GM23338 (cell line): ENCODE data around the gene LRRC2. TPM values are rescaled to one million over a fixed set of nuclear protein-coding genes. Genes with fewer than 3 reads are reported as not detected.

ENCODE experiments used
- ATAC-seq: fragments of 200-7000 bp; cut with Tn5 transposase; 3 replicates; pipeline ENCODE4 v1.9.1; 2020
- DNase-seq: peaks from one replicate; pipeline ENCODE4 v3.0.0-alpha.2; 2015; ENCODE audit warnings: low spot score
- H2AFZ ChIP-seq: fragments of 200-600 bp; sonication (generic); 2 replicates; pipeline ENCODE4 v1.8.0; 2016; ENCODE audit warnings: antibody characterized with exemption, mild to moderate bottlenecking, moderate library complexity
- H3F3A ChIP-seq: fragments of 200-600 bp; sonication (generic); replicated peaks from 2 replicates; pipeline ENCODE4 v1.8.0; 2017; ENCODE audit warnings: antibody characterized with exemption, mixed run types, low read depth
- H3K27ac ChIP-seq: fragments of 200-600 bp; sonication (generic); 2 replicates; pipeline ENCODE4 v1.6.1; 2016; ENCODE audit warnings: low read depth
- H3K27me3 ChIP-seq: fragments of 200-600 bp; sonication (generic); 2 replicates; pipeline ENCODE4 v1.8.0; 2016; ENCODE audit warnings: mild to moderate bottlenecking, mixed run types, moderate library complexity; ENCODE audit not compliant: insufficient read depth
- H3K36me3 ChIP-seq: fragments of 200-600 bp; sonication (generic); 2 replicates; pipeline ENCODE4 v1.8.0; 2016; ENCODE audit warnings: mild to moderate bottlenecking; ENCODE audit not compliant: insufficient read depth
- H3K4me1 ChIP-seq: fragments of 200-600 bp; sonication (generic); 2 replicates; pipeline ENCODE4 v1.8.0; 2016; ENCODE audit warnings: mild to moderate bottlenecking, moderate library complexity; ENCODE audit not compliant: insufficient read depth
- H3K4me2 ChIP-seq: fragments of 200-600 bp; sonication (generic); 2 replicates; pipeline ENCODE4 v1.7.1; 2017; ENCODE audit warnings: mixed run types
- H3K4me3 ChIP-seq: fragments of 200-600 bp; sonication (generic); 2 replicates; pipeline ENCODE4 v1.6.1; 2016; ENCODE audit warnings: mixed run types
- H3K79me2 ChIP-seq: fragments of 200-600 bp; sonication (generic); replicated peaks from 2 replicates; pipeline ENCODE4 v1.8.0; 2017; ENCODE audit warnings: mild to moderate bottlenecking; ENCODE audit not compliant: insufficient read depth
- H3K9me2 ChIP-seq: fragments of 200-600 bp; sonication (generic); 2 replicates; pipeline ENCODE4 v1.8.0; 2017; ENCODE audit not compliant: insufficient read depth
- H4K20me1 ChIP-seq: fragments of 200-600 bp; sonication (generic); replicated peaks from 2 replicates; pipeline ENCODE4 v1.8.0; 2017; ENCODE audit warnings: mild to moderate bottlenecking; ENCODE audit not compliant: insufficient read depth
- H3K27ac Mint-ChIP-seq: 2 replicates; pipeline ENCODE4 v1.8.0; 2020; ENCODE audit warnings: inconsistent platforms, mild to moderate bottlenecking, moderate library complexity, mixed read lengths
- H3K27me3 Mint-ChIP-seq: 3 replicates; pipeline ENCODE4 v1.8.0; 2022; ENCODE audit warnings: low read depth, mild to moderate bottlenecking, moderate library complexity, mixed read lengths, inconsistent platforms; ENCODE audit not compliant: insufficient read depth, poor library complexity
- H3K36me3 Mint-ChIP-seq: 3 replicates; pipeline ENCODE4 v1.8.0; 2021; ENCODE audit warnings: low read depth, mild to moderate bottlenecking, inconsistent platforms, moderate library complexity, mixed read lengths
- H3K4me1 Mint-ChIP-seq: 3 replicates; pipeline ENCODE4 v1.8.0; 2020; ENCODE audit warnings: mild to moderate bottlenecking, inconsistent platforms, mixed read lengths
- H3K4me3 Mint-ChIP-seq: 3 replicates; pipeline ENCODE4 v1.8.0; 2021; ENCODE audit warnings: moderate library complexity, mild to moderate bottlenecking, inconsistent platforms, mixed read lengths
- H3K9me3 Mint-ChIP-seq: 3 replicates; pipeline ENCODE4 v1.8.0; 2020; ENCODE audit warnings: moderate library complexity, mild to moderate bottlenecking, inconsistent platforms, mixed read lengths
- CREB1 ChIP-seq: fragments of 250-450 bp; sonication (Bioruptor Pico); IDR thresholded peaks from 2 replicates; pipeline ENCODE4 v1.5.0; 2020; ENCODE audit warnings: low read depth, mild to moderate bottlenecking, moderate library complexity
- ETS1 ChIP-seq: IDR thresholded peaks from 2 replicates; pipeline ENCODE4 v1.6.1; 2016; ENCODE audit warnings: antibody characterized with exemption
- EZH2 ChIP-seq: fragments of 200-600 bp; sonication (generic); IDR thresholded peaks from one replicate; pipeline ENCODE4 v1.8.0; 2017; ENCODE audit warnings: antibody characterized with exemption, mild to moderate bottlenecking, low read depth; ENCODE audit not compliant: unreplicated experiment
- JUNB ChIP-seq: IDR thresholded peaks from one replicate; pipeline ENCODE4 v1.6.1; 2016; ENCODE audit warnings: antibody characterized with exemption; ENCODE audit not compliant: unreplicated experiment
- NANOG ChIP-seq: IDR thresholded peaks from 2 replicates; pipeline ENCODE4 v1.6.1; 2016; ENCODE audit warnings: antibody characterized with exemption, borderline replicate concordance
- POLR2AphosphoS5 ChIP-seq: IDR thresholded peaks from 2 replicates; pipeline ENCODE4 v1.6.1; 2016; ENCODE audit warnings: antibody characterized with exemption, low read depth
- STAT1 ChIP-seq: IDR thresholded peaks from one replicate; pipeline ENCODE4 v1.6.1; 2016; ENCODE audit warnings: antibody characterized with exemption; ENCODE audit not compliant: unreplicated experiment
- ZNF331 ChIP-seq: fragments of 250-450 bp; sonication (Bioruptor Pico); IDR thresholded peaks from 2 replicates; pipeline ENCODE4 v1.5.0; 2020; ENCODE audit warnings: low read depth, mild to moderate bottlenecking, moderate library complexity
- polyA plus RNA-seq: library from polyadenylated mRNA; unstranded; fragments of >200 nt; fragmentation: Nextera tagmentation; extraction: Ambion mirVana; gene quantifications from 2 replicates; pipeline ENCODE4 v1.2.1, GENCODE V29; 2016
- total RNA-seq: library from RNA; depleted of rRNA; stranded (reverse); fragments of >200 nt; shearing (Covaris generic); gene quantifications from 2 replicates; pipeline ENCODE4 v1.2.3, GENCODE V29; 2014
- TF ChIP-seq, protein P1 (sequence below), 2 experiments: fragments of 200-600 bp in 1 of 2; sonication (generic) in 1 of 2; conservative IDR thresholded peaks; 2 replicates each; pipeline versions ENCODE4 v1.5.1 to v1.6.1; 2016 to 2017; ENCODE audit warnings: antibody characterized with exemption in 2 of 2, low read depth in 2 of 2, mild to moderate bottlenecking in 2 of 2, moderate library complexity in 1 of 2

The LRRC2 gene
- total and polyA plus RNA-seq, 2 experiments from 2014 or later, result 6.5 to 7.1 TPM

DNA sequence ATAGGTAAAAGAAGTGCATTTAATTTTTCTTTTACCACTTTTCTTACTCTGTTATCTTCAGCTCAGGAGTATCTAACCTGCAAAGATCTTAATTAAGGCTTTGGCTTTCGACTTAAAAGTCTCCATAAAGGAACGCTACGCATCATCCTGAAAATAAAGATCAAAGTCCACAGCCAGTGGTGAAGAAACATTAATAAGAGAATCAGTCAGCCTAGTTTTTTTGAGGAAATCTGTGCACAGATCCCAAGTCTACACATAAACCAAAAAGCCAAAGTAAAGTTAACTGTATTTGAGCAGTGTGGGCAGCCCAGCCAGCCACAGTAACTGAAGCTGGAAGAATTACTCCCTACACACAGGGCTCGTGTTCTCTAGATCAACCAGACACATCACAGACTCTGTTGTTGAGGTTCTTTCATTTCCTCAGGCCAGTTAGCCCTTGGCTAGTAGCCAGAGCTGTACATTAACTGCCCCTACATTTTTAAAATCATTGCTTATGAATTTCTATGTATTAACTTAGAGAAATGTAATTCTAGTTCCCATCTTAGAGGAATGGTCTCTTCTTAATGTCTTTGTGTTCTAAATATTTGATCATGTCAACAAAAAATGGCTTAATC, 6.9 kb downstream of the LRRC2 start:
- H3K27me3 Mint-ChIP-seq, result peaks cover 15% of the 10 kb centered on the region
- H3K27ac Mint-ChIP-seq, result no peak overlapping the region

GRCh38 chr3:46558184-46559043, 7.7 kb downstream of the LRRC2 start:
- Histone ChIP-seq H3K79me2 (peaks cover 9% of the 10 kb centered on the region), H4K20me1 (no peaks in the 10 kb centered on the region), H3K4me2 (peak overlapping the region; percentile 48; the same call in 1 of the 2 replicates), H2AFZ (peak overlapping the region; percentile 34; the same call in 1 of the 2 replicates), H3K27me3 (no peaks in the 10 kb centered on the region), H3F3A (no peaks in the 10 kb centered on the region), H3K9me2 (no peaks in the 10 kb centered on the region), H3K27ac (peak overlapping the region; percentile 53), H3K4me3 (no peak overlapping the region), H3K36me3 (peaks cover 7% of the 10 kb centered on the region), H3K4me1 (peaks cover 47% of the 10 kb centered on the region)
- Mint-ChIP-seq H3K9me3 (peaks cover 30% of the 10 kb centered on the region), H3K27ac (peak overlapping the region; percentile 11; the same call in 1 of the 2 replicates), H3K4me3 (no peak overlapping the region; the same call in 2 of the 3 replicates), H3K4me1 (peaks cover 54% of the 10 kb centered on the region), H3K36me3 (peaks cover 40% of the 10 kb centered on the region), H3K27me3 (peaks cover 15% of the 10 kb centered on the region)
- no peak for TF ChIP-seq NANOG
- TF ChIP-seq, protein P1, sequence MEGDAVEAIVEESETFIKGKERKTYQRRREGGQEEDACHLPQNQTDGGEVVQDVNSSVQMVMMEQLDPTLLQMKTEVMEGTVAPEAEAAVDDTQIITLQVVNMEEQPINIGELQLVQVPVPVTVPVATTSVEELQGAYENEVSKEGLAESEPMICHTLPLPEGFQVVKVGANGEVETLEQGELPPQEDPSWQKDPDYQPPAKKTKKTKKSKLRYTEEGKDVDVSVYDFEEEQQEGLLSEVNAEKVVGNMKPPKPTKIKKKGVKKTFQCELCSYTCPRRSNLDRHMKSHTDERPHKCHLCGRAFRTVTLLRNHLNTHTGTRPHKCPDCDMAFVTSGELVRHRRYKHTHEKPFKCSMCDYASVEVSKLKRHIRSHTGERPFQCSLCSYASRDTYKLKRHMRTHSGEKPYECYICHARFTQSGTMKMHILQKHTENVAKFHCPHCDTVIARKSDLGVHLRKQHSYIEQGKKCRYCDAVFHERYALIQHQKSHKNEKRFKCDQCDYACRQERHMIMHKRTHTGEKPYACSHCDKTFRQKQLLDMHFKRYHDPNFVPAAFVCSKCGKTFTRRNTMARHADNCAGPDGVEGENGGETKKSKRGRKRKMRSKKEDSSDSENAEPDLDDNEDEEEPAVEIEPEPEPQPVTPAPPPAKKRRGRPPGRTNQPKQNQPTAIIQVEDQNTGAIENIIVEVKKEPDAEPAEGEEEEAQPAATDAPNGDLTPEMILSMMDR (conservative IDR thresholded peaks at IDR 0.05; ENCODE audit: low read depth in 2 of 2), result peak; percentile 54 to 74
- DNase-seq (peak; percentile 70), ATAC-seq (peak; percentile 91)

More for the DNA sequence above, 6.9 kb downstream of the LRRC2 start:
- peaks cover 9% of the 10 kb centered on the region for H3K79me2 ChIP-seq
- no peak overlapping the region for H3K4me3 ChIP-seq
- peak overlapping the region; percentile 48; the same call in 1 of the 2 replicates for H3K4me2 ChIP-seq
- no peak overlapping the region for H3K27ac ChIP-seq
- H3F3A ChIP-seq, result no peaks in the 10 kb centered on the region
- H2AFZ ChIP-seq, result no peak overlapping the region
- peaks cover 32% of the 10 kb centered on the region for H3K9me3 Mint-ChIP-seq
- H3K36me3 Mint-ChIP-seq, result peaks cover 42% of the 10 kb centered on the region
- H3K36me3 ChIP-seq, result peaks cover 7% of the 10 kb centered on the region
- no peaks in the 10 kb centered on the region for H4K20me1 ChIP-seq
- no peak for DNase-seq
- no peak for ATAC-seq
- H3K9me2 ChIP-seq, result no peaks in the 10 kb centered on the region
- H3K4me3 Mint-ChIP-seq, result no peak overlapping the region
- H3K4me1 Mint-ChIP-seq, result peaks cover 62% of the 10 kb centered on the region
- H3K4me1 ChIP-seq, result peaks cover 55% of the 10 kb centered on the region
- H3K27me3 ChIP-seq, result no peaks in the 10 kb centered on the region
- TF ChIP-seq CREB1 (CRISPR knock-in tag) (no peak), ETS1 (no peak)

- DNase-seq, result no peak
- no peak overlapping the region for H2AFZ ChIP-seq
- H3K4me1 ChIP-seq, result peaks cover 45% of the 10 kb centered on the region
- no peaks in the 10 kb centered on the region for H4K20me1 ChIP-seq
- Mint-ChIP-seq H3K9me3 (peaks cover 25% of the 10 kb centered on the region), H3K4me3 (no peak overlapping the region), H3K36me3 (peaks cover 34% of the 10 kb centered on the region), H3K27ac (no peak overlapping the region), H3K27me3 (peaks cover 15% of the 10 kb centered on the region), H3K4me1 (peaks cover 48% of the 10 kb centered on the region)
- peak overlapping the region; percentile 29 for H3K4me2 ChIP-seq
- no peaks in the 10 kb centered on the region for H3K9me2 ChIP-seq
- H3K4me3 ChIP-seq, result no peak overlapping the region
- H3K27me3 ChIP-seq, result no peaks in the 10 kb centered on the region
- H3K27ac ChIP-seq, result peak overlapping the region; percentile 77
- no peak for ATAC-seq
- peaks cover 7% of the 10 kb centered on the region for H3K36me3 ChIP-seq
- H3K79me2 ChIP-seq, result peaks cover 9% of the 10 kb centered on the region
- H3F3A ChIP-seq, result no peaks in the 10 kb centered on the region
- no peak for TF ChIP-seq NANOG
- no peak for TF ChIP-seq JUNB
- no peak for TF ChIP-seq POLR2AphosphoS5
- TF ChIP-seq CREB1 (CRISPR knock-in tag), result no peak
- no peak for TF ChIP-seq ZNF331 (CRISPR knock-in tag)
- TF ChIP-seq STAT1, result no peak
- no peak for TF ChIP-seq ETS1
- TF ChIP-seq EZH2, result no peak
Measured at GRCh38 chr3:46557814-46558183, 8.3 kb downstream of the LRRC2 start.
